ENCODE measurements around the gene FNBP1. TPM values are rescaled to one million over a fixed set of nuclear protein-coding genes. Genes with fewer than 3 reads are reported as not detected.
"Not testable (repeated sequence)": the region's sequence is repeated elsewhere in the genome, so short reads cannot be mapped to it uniquely, and the experiment has no call there.

The FNBP1 gene
- total RNA-seq, 1 experiment from 2014 or later, result 53.6 TPM

DNA sequence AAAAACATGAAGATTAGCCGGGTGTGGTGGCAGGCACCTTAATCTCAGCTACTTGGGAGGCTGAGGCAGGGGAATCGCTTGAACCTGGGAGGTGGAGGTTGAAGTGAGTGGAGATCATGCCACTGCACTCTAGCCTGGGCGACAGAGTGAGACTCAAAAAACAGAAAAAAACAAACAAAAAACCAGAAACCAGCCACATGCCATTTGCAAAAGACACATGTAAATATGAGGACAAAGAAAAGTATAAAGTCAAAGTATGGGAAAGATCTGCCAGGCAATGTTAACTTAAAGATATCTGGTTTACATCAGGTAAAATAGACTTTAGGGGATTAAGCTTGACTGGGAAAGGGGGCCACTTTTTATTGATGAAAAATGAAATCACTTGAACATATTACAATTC is 90.7 kb downstream of the FNBP1 start:
- Histone ChIP-seq H3K4me1 (ENCODE audit: control insufficient read depth, insufficient read depth, low read length) (no peaks in the 10 kb centered on the region; the same call in 1 of the 2 replicates), H3K9me3 (ENCODE audit: control insufficient read depth, insufficient read depth, low read depth, low read length) (no peaks in the 10 kb centered on the region), H3K4me3 (ENCODE audit: low read depth in 2 of 2, low read length in 2 of 2) (no peak overlapping the region), H3K36me3 (ENCODE audit: control insufficient read depth, insufficient read depth, low read length) (no peaks in the 10 kb centered on the region; the same call in 1 of the 2 replicates), H3K27me3 (ENCODE audit: control insufficient read depth, insufficient read depth, low read length) (no peaks in the 10 kb centered on the region), H3K27ac (ENCODE audit: low read length) (no peak overlapping the region)
- intact Hi-C loops (cut with micrococcal nuclease; ENCODE audit: unreplicated experiment) (no loop called here), in situ Hi-C loops (cut with HindIII; ENCODE audit: low pct_unique_long_range_greater_than_20kb, low sequenced_read_pairs) (no loop called here)
- BruUV-seq (replicated peaks), result no TSS peak
- no peak for DNase-seq (ENCODE audit: low read depth, low spot score)
- ChIA-PET CTCF (no interaction called here), POLR2A (no interaction called here)
- TF ChIP-seq POLR2AphosphoS5 (IDR thresholded peaks at IDR 0.05; ENCODE audit: low read depth, low read length) (no peak), SIN3A (IDR thresholded peaks at IDR 0.05; ENCODE audit: borderline replicate concordance, insufficient read depth, low read depth, low read length) (no peak), TCF7L2 (IDR thresholded peaks at IDR 0.05; ENCODE audit: low read depth, low read length) (no peak)
- TF ChIP-seq, protein P1, sequence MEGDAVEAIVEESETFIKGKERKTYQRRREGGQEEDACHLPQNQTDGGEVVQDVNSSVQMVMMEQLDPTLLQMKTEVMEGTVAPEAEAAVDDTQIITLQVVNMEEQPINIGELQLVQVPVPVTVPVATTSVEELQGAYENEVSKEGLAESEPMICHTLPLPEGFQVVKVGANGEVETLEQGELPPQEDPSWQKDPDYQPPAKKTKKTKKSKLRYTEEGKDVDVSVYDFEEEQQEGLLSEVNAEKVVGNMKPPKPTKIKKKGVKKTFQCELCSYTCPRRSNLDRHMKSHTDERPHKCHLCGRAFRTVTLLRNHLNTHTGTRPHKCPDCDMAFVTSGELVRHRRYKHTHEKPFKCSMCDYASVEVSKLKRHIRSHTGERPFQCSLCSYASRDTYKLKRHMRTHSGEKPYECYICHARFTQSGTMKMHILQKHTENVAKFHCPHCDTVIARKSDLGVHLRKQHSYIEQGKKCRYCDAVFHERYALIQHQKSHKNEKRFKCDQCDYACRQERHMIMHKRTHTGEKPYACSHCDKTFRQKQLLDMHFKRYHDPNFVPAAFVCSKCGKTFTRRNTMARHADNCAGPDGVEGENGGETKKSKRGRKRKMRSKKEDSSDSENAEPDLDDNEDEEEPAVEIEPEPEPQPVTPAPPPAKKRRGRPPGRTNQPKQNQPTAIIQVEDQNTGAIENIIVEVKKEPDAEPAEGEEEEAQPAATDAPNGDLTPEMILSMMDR (IDR thresholded peaks at IDR 0.05), result no peak
- TF ChIP-seq, protein P2, sequence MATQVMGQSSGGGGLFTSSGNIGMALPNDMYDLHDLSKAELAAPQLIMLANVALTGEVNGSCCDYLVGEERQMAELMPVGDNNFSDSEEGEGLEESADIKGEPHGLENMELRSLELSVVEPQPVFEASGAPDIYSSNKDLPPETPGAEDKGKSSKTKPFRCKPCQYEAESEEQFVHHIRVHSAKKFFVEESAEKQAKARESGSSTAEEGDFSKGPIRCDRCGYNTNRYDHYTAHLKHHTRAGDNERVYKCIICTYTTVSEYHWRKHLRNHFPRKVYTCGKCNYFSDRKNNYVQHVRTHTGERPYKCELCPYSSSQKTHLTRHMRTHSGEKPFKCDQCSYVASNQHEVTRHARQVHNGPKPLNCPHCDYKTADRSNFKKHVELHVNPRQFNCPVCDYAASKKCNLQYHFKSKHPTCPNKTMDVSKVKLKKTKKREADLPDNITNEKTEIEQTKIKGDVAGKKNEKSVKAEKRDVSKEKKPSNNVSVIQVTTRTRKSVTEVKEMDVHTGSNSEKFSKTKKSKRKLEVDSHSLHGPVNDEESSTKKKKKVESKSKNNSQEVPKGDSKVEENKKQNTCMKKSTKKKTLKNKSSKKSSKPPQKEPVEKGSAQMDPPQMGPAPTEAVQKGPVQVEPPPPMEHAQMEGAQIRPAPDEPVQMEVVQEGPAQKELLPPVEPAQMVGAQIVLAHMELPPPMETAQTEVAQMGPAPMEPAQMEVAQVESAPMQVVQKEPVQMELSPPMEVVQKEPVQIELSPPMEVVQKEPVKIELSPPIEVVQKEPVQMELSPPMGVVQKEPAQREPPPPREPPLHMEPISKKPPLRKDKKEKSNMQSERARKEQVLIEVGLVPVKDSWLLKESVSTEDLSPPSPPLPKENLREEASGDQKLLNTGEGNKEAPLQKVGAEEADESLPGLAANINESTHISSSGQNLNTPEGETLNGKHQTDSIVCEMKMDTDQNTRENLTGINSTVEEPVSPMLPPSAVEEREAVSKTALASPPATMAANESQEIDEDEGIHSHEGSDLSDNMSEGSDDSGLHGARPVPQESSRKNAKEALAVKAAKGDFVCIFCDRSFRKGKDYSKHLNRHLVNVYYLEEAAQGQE (IDR thresholded peaks at IDR 0.05; ENCODE audit: insufficient read depth in 1 of 2, low read depth in 2 of 2, low read length in 1 of 2), result no peak
- ATAC-seq, result no peak

DNA sequence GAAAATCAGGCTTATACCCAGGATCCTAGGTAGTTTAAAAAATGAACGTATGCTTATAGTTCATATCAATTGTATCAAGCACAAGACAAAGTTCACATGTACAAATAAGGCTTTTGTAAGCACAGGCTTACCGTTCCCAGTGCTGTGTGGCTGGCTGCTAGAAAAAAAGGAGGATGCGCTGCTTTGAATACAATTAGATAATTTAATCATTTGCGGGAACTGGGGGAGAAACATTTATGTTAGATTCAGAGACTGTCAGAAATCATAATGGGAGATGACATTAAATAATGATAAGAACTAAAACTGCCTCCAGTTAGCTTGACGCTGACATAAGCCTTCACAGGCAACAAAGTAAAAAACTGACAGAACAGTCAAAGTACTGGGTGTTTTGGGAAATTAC is 93.2 kb downstream of the FNBP1 start:
- H3K4me3 ChIP-seq (ENCODE audit: low read depth in 2 of 2, low read length in 2 of 2), result no peak overlapping the region
- CTCF ChIA-PET, result no interaction called here
- no peaks in the 10 kb centered on the region for H3K27me3 ChIP-seq (ENCODE audit: control insufficient read depth, insufficient read depth, low read length)
- BruUV-seq (replicated peaks), result no TSS peak
- intact Hi-C loops (cut with micrococcal nuclease; ENCODE audit: unreplicated experiment) (no loop called here), in situ Hi-C loops (cut with HindIII; ENCODE audit: low pct_unique_long_range_greater_than_20kb, low sequenced_read_pairs) (no loop called here)
- ATAC-seq (no peak), DNase-seq (ENCODE audit: low read depth, low spot score) (no peak)
- no peaks in the 10 kb centered on the region; the same call in 1 of the 2 replicates for H3K4me1 ChIP-seq (ENCODE audit: control insufficient read depth, insufficient read depth, low read length)
- no peaks in the 10 kb centered on the region; the same call in 1 of the 2 replicates for H3K36me3 ChIP-seq (ENCODE audit: control insufficient read depth, insufficient read depth, low read length)
- no peak for TF ChIP-seq POLR2AphosphoS5 (IDR thresholded peaks at IDR 0.05; ENCODE audit: low read depth, low read length)
- no peak for TF ChIP-seq TCF7L2 (IDR thresholded peaks at IDR 0.05; ENCODE audit: low read depth, low read length)
- TF ChIP-seq, protein P1 (IDR thresholded peaks at IDR 0.05), result no peak
- no peak for TF ChIP-seq SIN3A (IDR thresholded peaks at IDR 0.05; ENCODE audit: borderline replicate concordance, insufficient read depth, low read depth, low read length)
- TF ChIP-seq, protein P2 (IDR thresholded peaks at IDR 0.05; ENCODE audit: insufficient read depth in 1 of 2, low read depth in 2 of 2, low read length in 1 of 2), result no peak
- POLR2A ChIA-PET, result no interaction called here
- no peaks in the 10 kb centered on the region for H3K9me3 ChIP-seq (ENCODE audit: control insufficient read depth, insufficient read depth, low read depth, low read length)
- H3K27ac ChIP-seq (ENCODE audit: low read length), result no peak overlapping the region

DNA sequence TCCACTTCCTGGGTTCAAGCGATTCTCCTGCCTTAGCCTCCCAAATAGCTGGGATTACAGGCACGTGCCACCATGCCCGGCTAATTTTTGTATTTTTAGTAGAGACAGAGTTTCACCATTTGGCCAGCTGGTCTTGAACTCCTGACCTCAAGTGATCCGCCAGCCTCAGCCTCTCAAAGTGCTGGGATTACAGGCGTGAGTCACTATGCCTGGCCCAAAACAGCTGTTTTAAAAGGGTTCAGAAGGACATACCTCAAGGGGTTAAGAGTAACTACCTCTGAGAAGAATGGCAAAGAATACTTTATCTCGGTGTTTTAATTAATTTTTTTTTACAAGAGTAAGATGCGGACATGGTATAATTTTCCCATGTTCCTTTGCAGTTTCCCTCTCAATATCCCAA is 94.4 kb downstream of the FNBP1 start:
- POLR2A ChIA-PET; H3K4me3 ChIP-seq (ENCODE audit: low read depth in 2 of 2, low read length in 2 of 2); CTCF ChIA-PET; H3K27ac ChIP-seq (ENCODE audit: low read length); H3K36me3 ChIP-seq (ENCODE audit: control insufficient read depth, insufficient read depth, low read length); H3K9me3 ChIP-seq (ENCODE audit: control insufficient read depth, insufficient read depth, low read depth, low read length); DNase-seq (ENCODE audit: low read depth, low spot score); H3K4me1 ChIP-seq (ENCODE audit: control insufficient read depth, insufficient read depth, low read length); in situ Hi-C loops (cut with HindIII; ENCODE audit: low pct_unique_long_range_greater_than_20kb, low sequenced_read_pairs); ATAC-seq; BruUV-seq (replicated peaks); intact Hi-C loops (cut with micrococcal nuclease; ENCODE audit: unreplicated experiment); H3K27me3 ChIP-seq (ENCODE audit: control insufficient read depth, insufficient read depth, low read length): not testable (repeated sequence)
